OCI-LY3 (cell line): ENCODE data around the gene LMO2.

ENCODE experiments used
- H2AFZ ChIP-seq: fragments of 200-600, 300-600 bp; shearing (Covaris generic); 2 replicates; pipeline ENCODE4 v1.6.0; 2014; ENCODE audit warnings: antibody characterized with exemption, low read depth, low read length
- H3K27ac ChIP-seq: fragments of 200-600, 300-600 bp; sonication (generic); 2 replicates; pipeline ENCODE4 v1.5.1; 2014; ENCODE audit warnings: mild to moderate bottlenecking, low read length, moderate library complexity, mixed read lengths
- H3K27me3 ChIP-seq: fragments of 200-600, 300-600 bp; sonication (generic); 2 replicates; pipeline ENCODE4 v1.6.1; 2014; ENCODE audit warnings: low read depth, low read length, mixed read lengths
- H3K36me3 ChIP-seq: fragments of 200-600, 300-600 bp; sonication (generic); replicated peaks from 2 replicates; pipeline ENCODE3; 2014; ENCODE audit warnings: low read depth, low read length, mixed read lengths
- H3K4me1 ChIP-seq: fragments of 300-600, 200-600 bp; sonication (generic); 2 replicates; pipeline ENCODE4 v1.6.1; 2014; ENCODE audit warnings: low read length, mixed read lengths
- H3K4me2 ChIP-seq: fragments of 200-600, 300-600 bp; sonication (generic); 2 replicates; pipeline ENCODE4 v1.6.1; 2014; ENCODE audit warnings: low read length, mixed read lengths
- H3K4me3 ChIP-seq: fragments of 300-600, 200-600 bp; sonication (generic); 2 replicates; pipeline ENCODE4 v1.5.1; 2014; ENCODE audit warnings: antibody characterized with exemption, mild to moderate bottlenecking, low read length, moderate library complexity
- H3K79me2 ChIP-seq: fragments of 300-600, 200-600 bp; shearing (Covaris generic); 2 replicates; pipeline ENCODE4 v1.6.1; 2014; ENCODE audit warnings: mild to moderate bottlenecking, low read length, mixed read lengths
- H3K9ac ChIP-seq: fragments of 300-600, 200-600 bp; shearing (Covaris generic); 2 replicates; pipeline ENCODE4 v1.6.0; 2014; ENCODE audit warnings: mild to moderate bottlenecking, low read length, moderate library complexity
- H3K9me3 ChIP-seq: fragments of 200-600, 300-600 bp; shearing (Covaris generic); 2 replicates; pipeline ENCODE4 v1.6.1; 2014; ENCODE audit warnings: low read length, mixed read lengths; ENCODE audit not compliant: insufficient read depth
- H4K20me1 ChIP-seq: fragments of 200-600, 300-600 bp; sonication (generic); 2 replicates; pipeline ENCODE4 v1.6.1; 2016; ENCODE audit warnings: low read length, mixed read lengths; ENCODE audit not compliant: insufficient read depth
- CTCF ChIP-seq: fragments of 200-600, 300-600 bp; sonication (generic); IDR thresholded peaks from 2 replicates; pipeline ENCODE4 v1.5.1; 2014; ENCODE audit warnings: antibody characterized with exemption, low read length, low read depth
- EZH2phosphoT487 ChIP-seq: fragments of 200-600 bp; shearing (Covaris generic); IDR thresholded peaks from 2 replicates; pipeline ENCODE4 v1.6.1; 2018; ENCODE audit warnings: antibody characterized with exemption, mixed run types, low read depth

LMO2 gene

GRCh38 chr11:33819278-33820035 is 72.4 kb downstream of the LMO2 start:
- no peaks in the 10 kb centered on the region for H3K4me1 ChIP-seq
- H3K27ac ChIP-seq = no peak overlapping the region
- H3K79me2 ChIP-seq = no peaks in the 10 kb centered on the region
- H3K9ac ChIP-seq = no peak overlapping the region
- no peak overlapping the region for H3K4me2 ChIP-seq
- H4K20me1 ChIP-seq = no peaks in the 10 kb centered on the region
- no peak for TF ChIP-seq EZH2phosphoT487
- TF ChIP-seq CTCF = no peak
- peaks cover 53% of the 10 kb centered on the region for H3K27me3 ChIP-seq
- no peak overlapping the region for H3K4me3 ChIP-seq
- no peaks in the 10 kb centered on the region for H3K36me3 ChIP-seq
- no peak overlapping the region for H2AFZ ChIP-seq
- no peaks in the 10 kb centered on the region for H3K9me3 ChIP-seq
